Peyer's patch (tissue), 4 donors: Measurements from ENCODE around the gene PYROXD2. TPM values are rescaled to one million over a fixed set of nuclear protein-coding genes. Genes with fewer than 3 reads are reported as not detected.

Source experiments
- DNase-seq, 3 donors: peaks; one replicate each; pipeline ENCODE4 v3.0.0-alpha.2; 2017 to 2019
- H3K27ac ChIP-seq, 4 donors: fragments of 200-600 bp; sonication (generic); one replicate each; pipeline ENCODE4 v1.5.1; 2016 to 2019
- H3K27me3 ChIP-seq, 2 donors: fragments of 200-600 bp; sonication (generic); one replicate each; pipeline ENCODE4 v1.5.1; 2019
- H3K36me3 ChIP-seq, 3 donors: fragments of 200-600 bp; sonication (generic); one replicate each; pipeline ENCODE4 v1.5.1; 2016 to 2019
- H3K4me1 ChIP-seq, 4 donors: fragments of 200-600 bp; sonication (generic); one replicate each; pipeline ENCODE4 v1.5.1; 2016 to 2019
- H3K4me3 ChIP-seq, 4 donors: fragments of 200-600 bp; sonication (generic); 1 replicate in 3 of 4; 2 replicates in 1 of 4; pipeline ENCODE4 v1.5.1; 2016 to 2019; ENCODE audit warnings: mild to moderate bottlenecking in 1 of 4
- H3K9me3 ChIP-seq, 4 donors: fragments of 200-600 bp; sonication (generic); one replicate each; pipeline ENCODE4 v1.5.1; 2016 to 2019; ENCODE audit warnings: mild to moderate bottlenecking in 1 of 4
- POLR2A ChIP-seq, 2 donors: fragments of 450-650 bp; IDR thresholded peaks; one replicate each; pipeline ENCODE4 v1.5.1; 2017; ENCODE audit warnings: antibody characterized with exemption in 2 of 2, mild to moderate bottlenecking in 2 of 2, moderate library complexity in 2 of 2
- small RNA-seq, 2 donors: library from RNA; depleted of rRNA; stranded (forward); fragments of <200 nt; gene quantifications; one replicate each; pipeline ENCODE3, GENCODE V24; 2016
- total RNA-seq, 4 donors: library from RNA; depleted of rRNA; stranded (reverse); fragments of >200 nt; gene quantifications; one replicate each; pipeline ENCODE4 v1.1.0, GENCODE V29; 2016
- TF ChIP-seq, protein P1 (sequence below), 6 experiments: fragments of 450-650 bp in 4 of 6; fragments of 200-600 bp in 2 of 6; sonication (generic) in 1 of 6; IDR thresholded peaks; one replicate each; pipeline ENCODE4 v1.5.1; 2017 to 2019; ENCODE audit warnings: antibody characterized with exemption in 6 of 6, mild to moderate bottlenecking in 3 of 6, moderate library complexity in 1 of 6

The PYROXD2 gene
- total RNA-seq, 4 donors from 2014 or later = 7.0 to 23.1 (median 11.5) TPM

GRCh38 chr10:98337484-98337883 is 77.5 kb downstream of the PYROXD2 start:
- Histone ChIP-seq H3K4me3 (no peak overlapping the region), H3K36me3 (no peaks in the 10 kb centered on the region), H3K9me3 (no peaks in the 10 kb centered on the region), H3K4me1 (no peaks in the 10 kb centered on the region), H3K27ac (no peak overlapping the region), H3K27me3 (no peaks in the 10 kb centered on the region)
- DNase-seq = no peak
- TF ChIP-seq, protein P1, sequence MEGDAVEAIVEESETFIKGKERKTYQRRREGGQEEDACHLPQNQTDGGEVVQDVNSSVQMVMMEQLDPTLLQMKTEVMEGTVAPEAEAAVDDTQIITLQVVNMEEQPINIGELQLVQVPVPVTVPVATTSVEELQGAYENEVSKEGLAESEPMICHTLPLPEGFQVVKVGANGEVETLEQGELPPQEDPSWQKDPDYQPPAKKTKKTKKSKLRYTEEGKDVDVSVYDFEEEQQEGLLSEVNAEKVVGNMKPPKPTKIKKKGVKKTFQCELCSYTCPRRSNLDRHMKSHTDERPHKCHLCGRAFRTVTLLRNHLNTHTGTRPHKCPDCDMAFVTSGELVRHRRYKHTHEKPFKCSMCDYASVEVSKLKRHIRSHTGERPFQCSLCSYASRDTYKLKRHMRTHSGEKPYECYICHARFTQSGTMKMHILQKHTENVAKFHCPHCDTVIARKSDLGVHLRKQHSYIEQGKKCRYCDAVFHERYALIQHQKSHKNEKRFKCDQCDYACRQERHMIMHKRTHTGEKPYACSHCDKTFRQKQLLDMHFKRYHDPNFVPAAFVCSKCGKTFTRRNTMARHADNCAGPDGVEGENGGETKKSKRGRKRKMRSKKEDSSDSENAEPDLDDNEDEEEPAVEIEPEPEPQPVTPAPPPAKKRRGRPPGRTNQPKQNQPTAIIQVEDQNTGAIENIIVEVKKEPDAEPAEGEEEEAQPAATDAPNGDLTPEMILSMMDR (IDR thresholded peaks at IDR 0.05) = no peak
- TF ChIP-seq POLR2A (IDR thresholded peaks at IDR 0.05) = no peak

Small RNA genes within 50 kb of the gene (small RNA-seq; reads per million reads assigned to genes)
- 0 to 0.13 reads per million in 2 donors for gene MIR4685

Other genes starting within 250 kb of the PYROXD2 start
- 1 to 10 TPM in 2 of 4 donors, under 1 TPM in 1, not detected in 1; 0.85 to 1.7 (median 1.6) TPM for gene LOXL4, start 147.0 kb downstream of the PYROXD2 start, total RNA-seq
- gene HPS1, start 31.8 kb upstream of the PYROXD2 start, total RNA-seq = 100 to 1,000 TPM; 109 to 221 (median 136) TPM